Measurements from ENCODE around the gene PARP11.

Gene PARP11

GRCh38 chr12:3770891-3771290 lies 102.3 kb downstream of the PARP11 start:
- no peak for DNase-seq (ENCODE audit: low read depth)

DNA sequence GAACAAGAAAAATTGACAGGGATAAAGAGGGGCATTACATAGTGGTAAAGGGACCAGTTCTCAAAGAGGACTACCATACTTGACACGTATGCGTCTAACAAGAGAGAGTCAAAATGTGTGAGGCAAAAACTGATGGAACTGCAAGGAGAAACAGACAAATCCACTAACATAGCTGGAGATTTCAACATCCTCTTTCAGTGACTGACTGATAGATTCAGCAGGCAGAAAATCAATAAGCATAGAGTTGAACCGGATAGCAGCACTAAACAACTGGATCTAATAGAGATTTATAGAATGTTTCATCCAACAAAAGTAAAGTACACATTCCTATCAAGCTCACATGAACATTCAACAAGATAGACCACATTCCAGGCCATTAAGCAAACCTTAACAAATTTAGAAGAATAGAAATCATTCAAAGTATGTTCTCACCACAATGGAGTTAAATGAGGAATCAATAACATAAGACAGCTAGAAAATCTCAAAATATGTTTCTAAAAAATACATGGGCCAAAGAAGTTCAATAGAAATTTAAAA lies 104.2 kb downstream of the PARP11 start:
- DNase-seq (ENCODE audit: low read depth): no peak

DNA sequence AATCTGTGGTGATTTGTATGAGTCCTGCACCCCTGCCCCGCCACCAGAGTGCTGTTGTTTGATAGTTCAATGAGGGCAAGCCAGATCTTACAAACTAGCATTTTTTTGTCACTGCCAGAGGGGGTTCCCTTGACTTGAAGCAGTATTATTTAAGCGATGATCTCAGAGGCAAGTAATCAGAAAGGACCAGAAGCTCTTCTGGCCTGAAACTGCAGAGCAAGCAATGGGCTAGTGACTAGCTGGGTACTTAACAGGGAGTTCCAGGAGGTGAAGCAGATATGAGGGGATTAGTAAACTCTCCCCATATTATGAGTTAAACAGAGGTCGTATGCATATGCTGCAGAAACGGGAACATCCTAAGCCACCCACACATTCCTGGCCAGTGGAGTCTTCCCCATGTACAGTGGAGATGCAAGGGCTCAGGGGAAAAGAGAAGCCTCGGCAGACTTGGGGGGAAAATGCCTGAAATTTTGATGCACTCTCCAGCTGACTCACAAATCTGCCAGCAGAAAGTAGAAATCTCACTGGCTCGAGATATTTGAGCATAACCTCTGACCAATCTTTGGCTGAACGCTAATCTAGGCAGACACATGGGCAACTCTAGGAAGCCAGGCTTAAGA lies 112.0 kb downstream of the PARP11 start:
- no peak for DNase-seq (ENCODE audit: low read depth)

DNA sequence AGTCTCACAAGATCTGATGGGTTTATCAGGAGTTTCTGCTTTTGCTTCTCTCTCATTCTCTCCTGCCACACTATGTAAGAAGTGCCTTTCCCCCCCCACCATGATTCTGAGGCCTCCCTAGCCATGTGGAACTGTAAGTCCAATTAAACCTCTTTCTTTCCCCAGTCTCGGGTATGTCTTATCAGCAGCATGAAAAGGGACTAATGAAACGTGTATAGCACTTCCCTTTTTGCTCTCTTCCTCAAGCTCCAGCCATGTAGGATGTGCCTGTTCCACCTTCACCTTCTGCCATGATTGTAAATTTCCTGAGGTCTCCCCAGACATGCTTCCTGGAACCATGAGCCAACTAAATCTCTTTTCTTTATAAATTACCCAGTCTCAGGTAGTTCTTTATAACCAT lies 113.3 kb downstream of the PARP11 start:
- DNase-seq (ENCODE audit: low read depth): no peak
